RWPE1 (cell line): ENCODE measurements around the gene MICA.
"Not testable (repeated sequence)": the region's sequence is repeated elsewhere in the genome, so short reads cannot be mapped to it uniquely, and the experiment has no call there.

ENCODE experiments used
- CTCF ChIA-PET: fragments of 350-600 bp; sonication (Branson Sonifier 250); formaldehyde crosslinking; extraction: SDS; loops from one replicate; lab custom pipeline; 2021; lab: Yijun Ruan, JAX
- POLR2A ChIA-PET: fragments of 400-600 bp; formaldehyde crosslinking; extraction: SDS; loops from one replicate; lab custom pipeline; 2020; ENCODE audit warnings: antibody characterized with exemption; ENCODE audit not compliant: low non-redundant PET; lab: Yijun Ruan, JAX
- DNase-seq: peaks from one replicate; pipeline ENCODE4 v3.0.0; 2012; ENCODE audit warnings: low spot score
- H3K27ac ChIP-seq: fragments of 450-650 bp; 2 replicates; pipeline ENCODE4 v1.5.1; 2017
- CTCF ChIP-seq: fragments of 450-650 bp; conservative IDR thresholded peaks from 2 replicates; pipeline ENCODE4 v1.5.1; 2017; ENCODE audit warnings: low read depth, mild to moderate bottlenecking

The MICA gene

GRCh38 chr6:31423550-31423949 is 20.2 kb downstream of the MICA start:
- POLR2A ChIA-PET, result no interaction called here
- CTCF ChIA-PET, result interaction anchor here (1.3 kb wide), 1 partner anchor 19 kb away, joined by 3 read pairs; no protein-coding TSS in a partner anchor

GRCh38 chr6:31426395-31427354 is 23.3 kb downstream of the MICA start:
- no peak for DNase-seq
- ChIA-PET CTCF (no interaction called here), POLR2A (no interaction called here)
- no peak overlapping the region for H3K27ac ChIP-seq
- TF ChIP-seq CTCF, result no peak

More at GRCh38 chr6:31423550-31423949, 20.2 kb downstream of the MICA start:
- no peak for TF ChIP-seq CTCF
- DNase-seq, result no peak
- H3K27ac ChIP-seq, result no peak overlapping the region

GRCh38 chr6:31430449-31430848 is 27.1 kb downstream of the MICA start:
- H3K27ac ChIP-seq, result no peak overlapping the region
- TF ChIP-seq CTCF, result no peak
- ChIA-PET POLR2A (no interaction called here), CTCF (interaction anchor here (0.8 kb wide), 1 partner anchor 12 kb away, joined by 3 read pairs; no protein-coding TSS in a partner anchor)
- no peak for DNase-seq

- H3K27ac ChIP-seq, CTCF ChIA-PET, POLR2A ChIA-PET: not testable (repeated sequence)
Observed at GRCh38 chr6:31435051-31435450, 31.7 kb downstream of the MICA start.

GRCh38 chr6:31438222-31438621 is 34.8 kb downstream of the MICA start:
- no peak overlapping the region for H3K27ac ChIP-seq
- CTCF ChIA-PET, result no interaction called here
- no peak for TF ChIP-seq CTCF
- POLR2A ChIA-PET, result no interaction called here
- DNase-seq, result no peak

More at GRCh38 chr6:31435051-31435450, 31.7 kb downstream of the MICA start:
- DNase-seq, result not testable (repeated sequence)

- H3K27ac ChIP-seq, result no peak overlapping the region
- TF ChIP-seq CTCF, result no peak
- POLR2A ChIA-PET, result no interaction called here
- DNase-seq, result no peak
- CTCF ChIA-PET, result interaction anchor here (0.6 kb wide), 1 partner anchor 35 kb away, joined by 6 read pairs; the partner anchor contains the start of gene MICA
Observed at GRCh38 chr6:31438677-31439076, 35.3 kb downstream of the MICA start.
